ENCODE data around the gene KLK13. TPM values are rescaled to one million over a fixed set of nuclear protein-coding genes. Genes with fewer than 3 reads are reported as not detected.

The KLK13 gene
- total and polyA plus RNA-seq, 2 of the 8 experiments (the other 6 are each of a cell fraction or from before 2014, with no cell fraction given) = 4.2 to 4.5 TPM

- TF ChIP-seq BACH1 (IDR thresholded peaks at IDR 0.05; ENCODE audit: low read length) = no peak
- Histone ChIP-seq H2BK5ac (ENCODE audit: low read depth, low read length) (no peak overlapping the region), H3K23me2 (ENCODE audit: low read depth, low read length) (peaks cover 6% of the 10 kb centered on the region; the same call in 1 of the 2 replicates), H3K14ac (ENCODE audit: insufficient read length) (no peak overlapping the region), H3K9ac (replicated peaks in 1 of 4; ENCODE audit: extremely low read depth in 1 of 4, low read depth in 3 of 4, low read length in 3 of 4) (no peak overlapping the region), H3K79me2 (ENCODE audit: control insufficient read depth in 1 of 2, insufficient read depth in 2 of 2, low read length in 2 of 2) (no peaks in the 10 kb centered on the region), H3K4me2 (ENCODE audit: insufficient read depth in 1 of 2, low read depth in 2 of 2, low read length in 2 of 2) (no peak overlapping the region; a peak in 1 of 4 replicates), H2AFZ (ENCODE audit: low read length) (no peak overlapping the region), H3K36me3 (ENCODE audit: control insufficient read depth in 2 of 4, insufficient read depth in 4 of 4, low read length in 3 of 4) (no peaks in the 10 kb centered on the region), H2BK12ac (ENCODE audit: low read depth, low read length) (no peak overlapping the region), H2BK120ac (replicated peaks; ENCODE audit: low read depth, low read length) (no peak overlapping the region), H3K27me3 (replicated peaks in 1 of 4; ENCODE audit: control insufficient read depth in 3 of 4, extremely low read depth in 1 of 4, insufficient read depth in 3 of 4, low read length in 3 of 4) (no peaks in the 10 kb centered on the region; a peak in 2 of 7 replicates), H3K79me1 (ENCODE audit: low read depth, low read length) (no peaks in the 10 kb centered on the region), H4K8ac (ENCODE audit: extremely low read depth, insufficient read depth, low read length) (no peak overlapping the region), H3K4me3 (ENCODE audit: extremely low read depth in 1 of 4, insufficient read depth in 2 of 4, low read depth in 3 of 4, low read length in 4 of 4) (no peak overlapping the region), H4K91ac (replicated peaks; ENCODE audit: insufficient read length, low read length) (no peak overlapping the region), H3K18ac (ENCODE audit: extremely low read depth, low read length) (no peak overlapping the region), H3K9me3 (ENCODE audit: insufficient read depth in 2 of 2, low read depth in 1 of 2, low read length in 1 of 2) (no peaks in the 10 kb centered on the region; a peak in 1 of 4 replicates), H3K27ac (ENCODE audit: low read depth, low read length) (no peak overlapping the region), H4K5ac (ENCODE audit: insufficient read length, low read depth, low read length) (no peak overlapping the region), H2BK20ac (ENCODE audit: low read length) (no peak overlapping the region), H2AK5ac (ENCODE audit: low read depth, low read length) (no peak overlapping the region), H3K56ac (replicated peaks; ENCODE audit: insufficient read length, low read depth, low read length) (no peak overlapping the region), H3K23ac (ENCODE audit: insufficient read length) (no peak overlapping the region), H2BK15ac (ENCODE audit: low read length) (no peak overlapping the region), H4K20me1 (replicated peaks in 1 of 2; ENCODE audit: control insufficient read depth in 1 of 2, insufficient read depth in 2 of 2, low read length in 2 of 2) (no peaks in the 10 kb centered on the region), H3K4me1 (replicated peaks in 1 of 4; ENCODE audit: control insufficient read depth in 3 of 4, insufficient read depth in 4 of 4, low read length in 3 of 4) (peaks cover 0 to 9% (median 1%) of the 10 kb centered on the region in 4 experiments; a peak in 4 of 7 replicates), H3K4ac (replicated peaks; ENCODE audit: insufficient read length, low read depth, low read length) (no peak overlapping the region)
- ChIA-PET CTCF (ENCODE audit: partially characterized antibody) (interaction anchor here (0.6 to 2.3 kb wide), 12 partner anchors 13 to 193 kb away, joined by 3 to 13 read pairs (median 4); partner anchors contain the start of gene KLK10), POLR2A (ENCODE audit: partially characterized antibody) (interaction anchor here (1.3 kb wide), 1 partner anchor 48 kb away, joined by 3 read pairs; no protein-coding TSS in a partner anchor)
- 79 to 100% methylated on average over 1 to 7 of the region's 7 CpGs for WGBS, 2 experiments (ENCODE audit: extremely low coverage in 1 of 2, insufficient coverage in 1 of 2, insufficient read length in 1 of 2, insufficient replicate concordance in 2 of 2, low coverage in 1 of 2, low lambda C conversion rate in 2 of 2, missing lambda C conversion rate in 1 of 2)
- no peak for DNase-seq (ENCODE audit: low read depth in 1 of 2, low spot score in 2 of 2)
- FAIRE-seq = no peak
Measured at GRCh38 chr19:51066393-51067186, 1.7 kb upstream of the KLK13 start.
